ENCODE data around the gene KCNC3.

DNA sequence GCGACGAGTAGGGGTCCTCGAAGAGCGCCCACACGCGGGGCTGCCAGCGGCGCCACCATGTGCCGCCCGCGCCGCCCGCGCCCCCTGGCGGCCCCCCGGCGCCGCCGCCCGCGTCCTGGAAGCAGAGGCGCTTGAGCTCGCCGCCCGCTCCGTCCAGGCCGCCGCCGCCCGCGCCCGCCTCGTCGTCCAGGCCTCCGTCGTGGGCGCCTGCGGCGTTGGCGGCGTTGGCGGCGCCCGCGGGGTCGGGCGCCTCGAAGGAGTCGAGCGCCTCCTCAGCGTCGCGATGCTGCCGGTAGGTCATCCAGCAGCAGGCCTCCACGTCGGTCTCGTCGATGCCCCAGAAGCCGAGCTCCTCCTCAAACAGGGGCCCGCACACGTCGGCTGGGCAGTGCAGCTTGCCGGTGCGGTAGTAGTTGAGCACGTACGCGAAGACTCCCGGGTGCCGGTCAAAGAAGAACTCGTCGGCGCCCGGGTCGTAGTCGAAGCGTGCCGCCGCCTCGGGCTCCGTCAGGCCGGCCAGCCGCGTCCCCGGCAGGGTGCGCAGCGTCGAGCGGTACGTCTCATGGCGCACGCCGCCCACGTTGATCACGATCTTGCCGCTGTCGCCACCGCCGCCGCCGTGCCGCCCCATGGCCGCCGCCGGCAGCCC lies 829 bp downstream of the KCNC3 start:
- no peak for TF ChIP-seq POLR2AphosphoS5 (IDR thresholded peaks at IDR 0.05; ENCODE audit: low read length)
- TF ChIP-seq HDAC2 (IDR thresholded peaks at IDR 0.05) = no peak
- no peak for TF ChIP-seq SPI1 (IDR thresholded peaks at IDR 0.05; ENCODE audit: borderline replicate concordance, insufficient read depth, low read depth, low read length)
- TF ChIP-seq, protein P1, sequence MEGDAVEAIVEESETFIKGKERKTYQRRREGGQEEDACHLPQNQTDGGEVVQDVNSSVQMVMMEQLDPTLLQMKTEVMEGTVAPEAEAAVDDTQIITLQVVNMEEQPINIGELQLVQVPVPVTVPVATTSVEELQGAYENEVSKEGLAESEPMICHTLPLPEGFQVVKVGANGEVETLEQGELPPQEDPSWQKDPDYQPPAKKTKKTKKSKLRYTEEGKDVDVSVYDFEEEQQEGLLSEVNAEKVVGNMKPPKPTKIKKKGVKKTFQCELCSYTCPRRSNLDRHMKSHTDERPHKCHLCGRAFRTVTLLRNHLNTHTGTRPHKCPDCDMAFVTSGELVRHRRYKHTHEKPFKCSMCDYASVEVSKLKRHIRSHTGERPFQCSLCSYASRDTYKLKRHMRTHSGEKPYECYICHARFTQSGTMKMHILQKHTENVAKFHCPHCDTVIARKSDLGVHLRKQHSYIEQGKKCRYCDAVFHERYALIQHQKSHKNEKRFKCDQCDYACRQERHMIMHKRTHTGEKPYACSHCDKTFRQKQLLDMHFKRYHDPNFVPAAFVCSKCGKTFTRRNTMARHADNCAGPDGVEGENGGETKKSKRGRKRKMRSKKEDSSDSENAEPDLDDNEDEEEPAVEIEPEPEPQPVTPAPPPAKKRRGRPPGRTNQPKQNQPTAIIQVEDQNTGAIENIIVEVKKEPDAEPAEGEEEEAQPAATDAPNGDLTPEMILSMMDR (IDR thresholded peaks at IDR 0.05 in 2 of 3, conservative IDR thresholded peaks at IDR 0.05 in 1 of 3; ENCODE audit: control insufficient read depth in 2 of 3, extremely low read depth in 1 of 3, insufficient read depth in 1 of 3, low read depth in 3 of 3, low read length in 3 of 3) = peak in 2 of 3 experiments; percentile 2 to 34; a peak in 2 of 6 replicates
- TF ChIP-seq, protein P2, sequence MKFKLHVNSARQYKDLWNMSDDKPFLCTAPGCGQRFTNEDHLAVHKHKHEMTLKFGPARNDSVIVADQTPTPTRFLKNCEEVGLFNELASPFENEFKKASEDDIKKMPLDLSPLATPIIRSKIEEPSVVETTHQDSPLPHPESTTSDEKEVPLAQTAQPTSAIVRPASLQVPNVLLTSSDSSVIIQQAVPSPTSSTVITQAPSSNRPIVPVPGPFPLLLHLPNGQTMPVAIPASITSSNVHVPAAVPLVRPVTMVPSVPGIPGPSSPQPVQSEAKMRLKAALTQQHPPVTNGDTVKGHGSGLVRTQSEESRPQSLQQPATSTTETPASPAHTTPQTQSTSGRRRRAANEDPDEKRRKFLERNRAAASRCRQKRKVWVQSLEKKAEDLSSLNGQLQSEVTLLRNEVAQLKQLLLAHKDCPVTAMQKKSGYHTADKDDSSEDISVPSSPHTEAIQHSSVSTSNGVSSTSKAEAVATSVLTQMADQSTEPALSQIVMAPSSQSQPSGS (IDR thresholded peaks at IDR 0.05; ENCODE audit: low read length) = no peak
- TF ChIP-seq EZH2 (IDR thresholded peaks at IDR 0.05; ENCODE audit: borderline replicate concordance, control insufficient read depth, low read depth, low read length) = no peak
- TF ChIP-seq SMC3 (IDR thresholded peaks at IDR 0.05; ENCODE audit: borderline replicate concordance, low read length) = no peak
- peak in 1 of 2 experiments; percentile 29; a peak in 1 of 4 replicates for TF ChIP-seq BHLHE40 (IDR thresholded peaks at IDR 0.05; ENCODE audit: borderline replicate concordance in 1 of 2, low read depth in 2 of 2, low read length in 1 of 2)
- TF ChIP-seq SMAD1 (IDR thresholded peaks at IDR 0.05; ENCODE audit: low read depth, partially characterized antibody) = no peak
- no peak for TF ChIP-seq PAX8 (IDR thresholded peaks at IDR 0.05)
